Stimulated activated CD4-positive, alpha-beta T cell treated with anti-CD3 and anti-CD28 coated beads, Interleukin-1b, Interleukin-23, amount 100 ng/mL, for 24 hours (primary cell): ENCODE data around the gene ITSN2.
A peak's percentile ranks its signal among the peaks of the same experiment; 100 is the strongest.

Source experiments
- DNase-seq, 4 experiments: peaks; one replicate each; pipeline ENCODE4 v3.0.0-alpha.2; 2020; ENCODE audit warnings: low read depth in 4 of 4, low spot score in 1 of 4

ITSN2 gene

DNA sequence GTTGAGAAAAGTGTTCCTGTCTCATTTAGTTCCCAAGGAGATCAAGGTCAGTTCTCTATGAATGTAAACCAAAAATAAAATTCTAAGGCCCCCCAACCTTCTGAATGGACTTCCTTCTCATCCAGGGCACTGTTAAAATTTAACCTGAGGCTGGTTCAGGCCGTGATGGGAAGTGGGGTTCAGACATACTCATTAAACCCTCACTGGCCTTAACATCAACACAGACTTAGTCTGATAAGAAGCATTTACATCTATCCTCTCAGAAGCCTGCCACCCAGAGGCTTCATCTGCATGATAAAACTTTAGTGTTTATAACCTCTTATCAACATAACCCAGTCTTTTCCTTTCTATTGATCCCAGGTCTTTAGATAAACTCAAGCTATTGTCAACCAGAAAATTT is 22.4 kb downstream of the ITSN2 start:
- no peak for DNase-seq

- no peak for DNase-seq
Measured at GRCh38 chr2:24336811-24337210, 23.5 kb downstream of the ITSN2 start.

GRCh38 chr2:24334245-24334633 is 26.1 kb downstream of the ITSN2 start:
- no peak for DNase-seq

DNA sequence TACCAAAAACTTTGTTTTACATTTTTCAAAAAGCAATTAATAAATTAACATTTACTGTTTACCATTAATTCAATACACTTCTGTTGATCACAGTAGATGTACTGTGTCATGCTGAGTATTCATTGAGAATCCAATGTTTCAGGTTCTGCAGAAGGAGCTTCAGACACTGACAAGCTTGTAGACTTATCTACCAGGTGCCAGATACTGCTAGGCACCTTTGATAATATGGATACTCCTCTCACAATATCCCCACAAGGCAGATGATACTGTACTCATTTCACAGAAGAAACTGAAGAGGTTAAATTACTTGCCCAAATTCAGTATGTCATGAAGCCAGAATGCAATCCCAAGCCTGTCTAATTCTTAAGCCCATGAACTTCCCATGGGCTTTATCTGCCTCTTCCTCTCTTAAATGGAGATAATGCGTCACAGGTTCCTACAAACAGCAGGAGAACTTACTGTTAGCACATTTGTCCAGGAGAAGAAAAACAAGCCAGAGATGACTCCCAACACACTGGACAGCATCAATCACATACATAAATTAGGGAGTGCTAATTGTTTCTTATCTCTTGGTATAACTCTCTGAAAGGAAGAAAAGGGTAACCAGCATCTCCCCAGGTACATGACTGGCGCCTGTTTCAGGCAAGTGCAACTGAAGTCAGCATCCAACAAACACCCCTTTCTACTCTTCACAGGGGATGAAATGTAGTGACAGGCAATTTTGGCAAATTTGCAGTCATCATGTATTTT is 27.4 kb downstream of the ITSN2 start:
- no peak for DNase-seq

DNA sequence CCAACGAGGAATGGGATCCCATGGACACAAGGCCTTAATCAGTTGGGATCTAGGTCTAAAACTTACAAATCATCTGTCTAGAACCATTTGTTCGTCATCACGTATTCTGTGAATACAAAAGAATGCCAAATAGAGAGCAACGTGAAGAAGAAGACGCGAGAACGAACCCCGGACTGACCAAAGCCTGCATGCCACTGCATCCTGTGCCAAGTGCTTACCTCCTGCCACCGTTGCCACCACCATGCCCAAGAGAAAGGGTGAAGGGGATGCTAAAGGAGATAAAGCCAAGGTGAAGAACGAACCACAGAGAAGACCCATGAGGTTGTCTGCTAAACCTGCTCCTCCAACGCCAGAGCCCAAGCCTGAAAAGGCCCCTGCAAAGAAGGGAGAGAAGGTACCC is 30.2 kb downstream of the ITSN2 start:
- no peak for DNase-seq

DNA sequence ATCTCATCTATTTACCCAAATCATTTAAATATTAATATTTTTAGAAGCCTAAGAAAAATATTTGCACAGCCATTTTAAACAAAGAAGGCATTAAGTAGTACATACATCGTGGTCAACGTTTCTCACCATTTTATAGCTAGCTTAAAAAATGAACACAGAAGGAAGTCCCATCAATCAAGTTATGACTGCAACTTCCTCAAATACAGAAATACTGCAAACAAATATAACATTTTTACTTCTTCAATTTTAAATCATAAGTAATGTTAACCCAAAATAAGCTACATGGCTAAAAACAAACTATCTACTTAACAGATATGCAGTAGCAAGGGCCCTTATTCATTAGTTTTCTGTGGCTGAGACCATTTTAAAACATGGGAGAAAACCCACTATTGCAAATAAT is 30.6 kb downstream of the ITSN2 start:
- DNase-seq: no peak

GRCh38 chr2:24328010-24328409 is 32.3 kb downstream of the ITSN2 start:
- DNase-seq: no peak

DNA sequence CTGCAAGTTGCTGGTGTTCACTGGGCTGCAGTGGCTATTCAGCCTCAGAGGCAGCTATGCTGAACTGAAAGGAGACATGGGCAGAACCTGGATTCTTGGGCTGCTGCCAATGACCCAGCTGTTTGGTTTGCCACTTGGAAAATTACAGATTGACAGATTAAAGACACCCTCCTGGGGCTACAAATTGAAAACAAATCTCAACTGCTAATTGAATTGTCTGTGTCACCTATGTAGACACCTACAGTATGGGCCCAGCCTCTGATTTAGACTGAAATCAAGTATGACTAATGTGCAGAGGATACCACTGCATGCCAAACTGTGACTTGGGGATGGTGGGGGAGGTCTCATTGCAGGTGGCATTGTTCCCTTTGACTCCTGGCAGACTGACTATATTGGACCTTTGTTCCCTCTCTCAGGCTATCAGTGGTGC is 42.8 kb downstream of the ITSN2 start:
- DNase-seq: no peak

DNA sequence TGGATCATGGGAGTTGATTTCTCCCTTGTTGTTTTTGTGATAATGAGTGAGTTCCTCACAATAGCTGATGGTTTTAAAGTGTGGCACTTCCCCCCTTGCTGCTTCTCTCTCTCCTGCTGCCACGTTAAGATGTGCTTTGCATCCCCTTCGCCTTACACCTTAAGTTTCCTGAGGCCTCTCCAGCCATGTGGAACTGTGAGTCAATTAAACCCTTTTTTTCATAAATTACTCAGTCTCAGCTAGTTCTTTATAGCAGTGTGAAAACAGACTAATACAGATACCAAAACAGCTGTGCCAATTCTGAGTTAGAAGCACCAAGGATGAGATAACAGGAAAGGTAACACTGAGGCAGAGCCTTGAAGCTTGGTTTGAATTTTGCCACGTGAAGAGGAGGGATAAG is 44.7 kb downstream of the ITSN2 start:
- DNase-seq: peak in 1 of 4 experiments; percentile 6

- DNase-seq: no peak
Measured at GRCh38 chr2:24313744-24314632, 46.3 kb downstream of the ITSN2 start.

GRCh38 chr2:24307961-24308360 is 52.4 kb downstream of the ITSN2 start:
- no peak for DNase-seq

DNA sequence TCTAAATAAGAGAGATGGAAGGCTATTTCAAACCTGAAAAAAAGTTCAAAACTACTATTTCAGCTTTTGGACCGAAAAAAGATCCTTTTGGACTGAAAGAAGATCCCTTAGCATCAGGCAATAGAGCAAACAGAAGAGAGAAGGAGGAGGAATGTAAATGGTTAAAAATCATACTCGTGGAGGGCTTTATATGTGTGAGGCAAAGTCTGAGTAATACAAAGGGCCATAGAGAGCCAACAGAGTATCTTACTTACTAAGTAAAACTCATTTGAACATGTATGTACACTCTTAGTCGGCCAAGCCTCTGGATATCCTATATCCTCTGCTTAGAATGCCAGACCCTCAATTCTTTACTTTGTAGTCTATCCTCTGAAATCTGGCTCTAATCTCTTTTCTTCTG is 55.7 kb downstream of the ITSN2 start:
- no peak for DNase-seq

- no peak for DNase-seq
Measured at GRCh38 chr2:24304098-24304497, 56.2 kb downstream of the ITSN2 start.

DNA sequence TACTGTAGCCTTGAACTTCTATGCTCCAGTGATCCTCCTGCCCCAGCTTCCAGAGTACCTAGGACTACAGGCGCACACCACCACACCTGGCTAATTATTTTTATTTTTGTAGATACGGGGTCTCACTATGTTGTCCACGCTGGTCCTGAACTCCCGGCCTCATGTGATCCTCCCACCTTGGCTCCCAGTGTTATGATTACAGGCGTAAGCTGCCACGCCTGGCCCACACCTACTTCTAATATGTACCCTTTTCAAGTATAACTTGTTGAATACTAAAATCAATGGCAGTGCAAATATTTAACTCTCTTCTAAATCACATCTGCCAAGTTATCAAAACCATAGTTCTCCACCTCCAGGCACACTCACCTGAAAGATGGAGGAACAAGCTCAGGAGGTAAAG is 58.7 kb downstream of the ITSN2 start:
- no peak for DNase-seq

GRCh38 chr2:24297663-24298062 is 62.7 kb downstream of the ITSN2 start:
- DNase-seq: no peak

DNA sequence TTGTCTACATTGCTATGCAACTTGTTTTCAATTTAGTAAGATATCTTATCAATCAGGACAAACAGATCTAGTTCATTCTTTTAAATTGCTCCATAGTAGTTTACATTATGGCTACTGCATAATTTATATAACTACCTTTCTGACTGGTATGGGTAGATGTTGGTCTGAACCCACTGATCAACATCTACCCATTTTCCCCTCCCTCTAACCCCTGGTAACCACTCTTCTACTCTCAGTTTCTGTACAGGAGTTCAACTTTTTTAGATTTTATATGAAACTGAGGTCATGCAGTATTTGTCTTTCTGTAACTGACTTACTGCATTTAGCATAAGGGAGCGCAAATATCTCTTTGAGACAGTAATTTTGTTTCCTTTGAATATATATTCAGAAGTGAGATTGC is 73.2 kb downstream of the ITSN2 start:
- no peak for DNase-seq

GRCh38 chr2:24285484-24286152 is 74.7 kb downstream of the ITSN2 start:
- no peak for DNase-seq

DNA sequence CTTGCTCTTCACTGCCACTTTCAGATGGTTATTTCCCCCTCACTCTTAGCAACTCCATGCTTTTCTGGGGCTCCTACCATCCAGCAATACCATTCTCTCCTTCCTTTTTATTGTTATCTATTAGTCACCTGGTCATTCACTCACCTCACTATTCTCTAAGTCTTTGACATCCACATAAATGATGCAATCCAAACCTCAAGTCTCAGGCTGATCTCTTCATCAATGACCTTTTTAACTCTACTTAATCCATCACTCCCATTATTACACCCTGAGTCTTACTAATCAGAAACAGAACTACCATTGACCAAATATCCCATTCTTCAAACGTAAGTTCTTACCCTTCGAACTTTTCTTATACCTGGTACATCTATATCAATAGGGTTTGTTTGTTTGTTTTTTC is 79.7 kb downstream of the ITSN2 start:
- no peak for DNase-seq

DNA sequence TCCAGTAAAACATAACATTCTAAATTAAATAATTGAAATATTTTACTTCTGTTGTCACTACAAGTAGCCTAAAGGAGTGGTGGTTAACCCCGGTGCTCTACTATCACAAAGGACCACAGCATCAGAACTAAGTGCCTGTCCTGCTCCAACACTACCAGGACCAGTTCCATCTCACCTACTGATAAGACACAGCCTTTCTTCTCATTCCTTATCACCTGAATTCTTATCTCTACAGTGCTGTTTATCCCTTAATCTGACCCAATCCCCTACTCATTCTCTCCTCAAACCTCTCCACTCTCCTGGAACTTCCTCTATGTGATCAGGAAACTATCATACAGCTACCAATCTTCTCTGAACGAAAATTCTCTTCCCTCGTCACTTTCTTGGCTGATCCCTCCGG is 80.2 kb downstream of the ITSN2 start:
- DNase-seq: no peak

DNA sequence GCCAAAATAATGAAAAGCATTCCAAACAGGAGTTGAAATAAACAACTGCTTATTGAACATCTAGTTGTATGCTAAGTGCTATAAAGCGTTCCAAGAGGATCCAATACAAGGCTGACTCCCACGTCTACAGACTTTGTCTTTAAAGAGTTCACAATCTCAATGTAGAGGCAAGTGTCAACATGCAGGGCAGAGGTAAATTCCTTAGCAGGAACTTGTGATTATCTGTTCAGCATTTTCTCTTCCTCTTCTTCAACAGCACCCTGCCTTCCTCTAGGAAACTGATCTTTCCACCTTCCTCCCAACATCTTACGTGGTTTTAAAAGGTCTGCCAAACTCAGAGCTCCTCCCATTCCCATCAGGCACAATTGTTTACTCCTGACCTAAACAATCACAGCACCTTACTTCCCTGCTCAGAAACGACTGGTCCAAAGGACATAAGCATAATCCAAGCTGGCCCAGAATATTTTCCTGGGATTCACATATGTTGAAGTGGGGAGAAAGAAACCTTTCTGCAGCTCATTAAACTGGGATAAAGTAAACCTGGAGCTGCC is 83.9 kb downstream of the ITSN2 start:
- DNase-seq: no peak

- DNase-seq: no peak
Measured at GRCh38 chr2:24274809-24275208, 85.5 kb downstream of the ITSN2 start.

DNA sequence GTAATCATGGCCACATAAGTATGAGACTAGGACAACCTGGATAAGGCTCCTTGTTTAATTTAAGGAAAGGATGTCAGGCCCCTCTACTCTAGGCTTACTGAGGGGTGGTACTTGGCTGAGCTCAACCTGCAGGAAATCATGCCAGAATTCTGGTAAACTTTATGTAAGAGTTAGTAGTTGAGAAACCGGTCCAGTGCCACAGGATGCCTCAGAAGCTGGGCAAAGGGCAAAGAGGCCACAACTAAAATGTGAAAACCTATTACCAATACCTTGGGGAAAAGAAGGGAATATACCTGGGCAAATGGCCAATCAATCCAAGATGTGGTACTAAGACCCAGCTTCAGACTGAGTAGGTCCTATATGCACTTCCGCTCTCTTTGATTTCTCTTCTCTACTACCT is 86.7 kb downstream of the ITSN2 start:
- DNase-seq: no peak
